HEK293T (cell line): ENCODE results near the gene RNF8.

Experiments used
- BHLHE40 ChIP-seq: fragments of 450-650 bp; IDR thresholded peaks from 2 replicates; pipeline ENCODE4 v1.6.1; 2016; ENCODE audit warnings: mild to moderate bottlenecking, moderate library complexity, borderline replicate concordance
- ELF4 ChIP-seq: fragments of 450-650 bp; IDR thresholded peaks from 2 replicates; pipeline ENCODE4 v1.6.1; 2017; ENCODE audit warnings: antibody characterized with exemption
- SP1 ChIP-seq: fragments of 450-650 bp; IDR thresholded peaks from 2 replicates; pipeline ENCODE4 v1.6.1; 2017

DNA sequence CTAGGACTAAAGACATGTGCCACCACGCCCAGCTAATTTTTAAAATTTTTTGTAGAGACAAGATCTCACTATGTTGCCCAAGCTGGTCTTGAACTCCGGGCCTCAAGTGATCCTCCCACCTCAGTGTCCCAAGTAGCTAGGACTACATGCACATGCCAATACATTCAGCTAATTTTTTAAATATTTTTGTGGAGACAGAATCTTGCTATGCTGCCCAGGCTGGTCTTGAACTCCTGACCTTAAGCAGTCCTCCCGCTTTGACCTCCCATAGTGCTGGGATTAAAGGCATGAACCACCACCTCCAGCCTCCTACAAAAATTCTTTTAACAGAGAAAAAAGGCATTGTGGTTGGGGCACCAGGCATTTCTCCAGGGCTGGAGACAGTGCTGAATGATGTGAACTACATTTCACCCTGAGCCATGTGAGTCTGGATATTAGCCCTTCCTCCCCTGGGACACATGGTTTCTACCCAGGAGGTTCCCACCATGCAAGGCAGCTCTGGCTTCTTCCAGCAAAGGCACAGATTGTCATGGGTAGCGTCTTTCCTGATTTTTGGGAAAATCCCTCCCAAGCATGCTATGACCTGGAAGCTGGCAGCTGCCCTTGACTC, 42.9 kb downstream of the RNF8 start:
- TF ChIP-seq ELF4, result no peak
- TF ChIP-seq SP1, result no peak
- no peak for TF ChIP-seq BHLHE40
